Smooth muscle cell (in vitro differentiated cells): Measurements from ENCODE around the gene KIF5C. TPM values are rescaled to one million over a fixed set of nuclear protein-coding genes. Genes with fewer than 3 reads are reported as not detected.
A peak's percentile ranks its signal among the peaks of the same experiment; 100 is the strongest.

ENCODE experiments used
- DNase-seq: peaks from one replicate; lab custom pipeline; 2025; ENCODE audit not compliant: unreplicated experiment; lab: John Stamatoyannopoulos, UW
- H2AFZ ChIP-seq: fragments of 200-600 bp; sonication (generic); 2 replicates; pipeline ENCODE4 v1.6.0; 2016; ENCODE audit warnings: antibody characterized with exemption, low read depth, mild to moderate bottlenecking
- H3F3A ChIP-seq: fragments of 200-600 bp; sonication (generic); 2 replicates; pipeline ENCODE4 v1.6.0; 2017; ENCODE audit warnings: antibody characterized with exemption, low read depth
- H3K27ac ChIP-seq: fragments of 200-600 bp; sonication (generic); 2 replicates; pipeline ENCODE4 v1.5.1; 2016; ENCODE audit warnings: low read depth, mild to moderate bottlenecking
- H3K27me3 ChIP-seq: fragments of 200-600 bp; sonication (generic); 2 replicates; pipeline ENCODE4 v1.6.1; 2016; ENCODE audit warnings: low read depth, mild to moderate bottlenecking
- H3K36me3 ChIP-seq: fragments of 200-600 bp; sonication (generic); 2 replicates; pipeline ENCODE4 v1.5.1; 2016; ENCODE audit warnings: low read depth
- H3K4me1 ChIP-seq: fragments of 200-600 bp; sonication (generic); 2 replicates; pipeline ENCODE4 v1.5.1; 2016; ENCODE audit warnings: low read depth
- H3K4me2 ChIP-seq: fragments of 200-600 bp; sonication (generic); 2 replicates; pipeline ENCODE4 v1.6.0; 2016; ENCODE audit warnings: mild to moderate bottlenecking
- H3K4me3 ChIP-seq: fragments of 200-600 bp; sonication (generic); 2 replicates; pipeline ENCODE4 v1.5.1; 2016; ENCODE audit warnings: mild to moderate bottlenecking
- H3K79me2 ChIP-seq: fragments of 200-600 bp; sonication (generic); 2 replicates; pipeline ENCODE4 v1.6.0; 2016; ENCODE audit warnings: low read depth, mild to moderate bottlenecking
- H3K9ac ChIP-seq: fragments of 200-600 bp; sonication (generic); 2 replicates; pipeline ENCODE4 v1.6.0; 2016; ENCODE audit warnings: low read depth
- H3K9me3 ChIP-seq: fragments of 200-600 bp; sonication (generic); replicated peaks from 2 replicates; pipeline ENCODE4 v1.5.1; 2016; ENCODE audit warnings: low read depth
- H4K20me1 ChIP-seq: fragments of 200-600 bp; sonication (generic); 2 replicates; pipeline ENCODE4 v1.6.0; 2016; ENCODE audit warnings: low read depth
- WGBS: methylation state at CpG from one replicate; pipeline ENCODE4 v1.1.7; 2016; ENCODE audit warnings: low lambda C conversion rate; 5-methylcytosine and 5-hydroxymethylcytosine counted together
- polyA plus RNA-seq: library from polyadenylated mRNA; unstranded; fragments of >200 nt; fragmentation: Nextera tagmentation; extraction: Ambion mirVana; gene quantifications from 2 replicates; pipeline ENCODE4 v1.2.1, GENCODE V29; 2016
- total RNA-seq: library from RNA; depleted of rRNA; stranded (reverse); fragments of >200 nt; gene quantifications from 2 replicates; pipeline ENCODE4 v1.2.3, GENCODE V29; 2014
- TF ChIP-seq, protein P1 (sequence below): fragments of 200-600 bp; sonication (generic); IDR thresholded peaks from 2 replicates; pipeline ENCODE4 v1.5.1; 2017; ENCODE audit warnings: borderline replicate concordance, mild to moderate bottlenecking, antibody characterized with exemption; ENCODE audit not compliant: insufficient read depth, poor library complexity, severe bottlenecking

The KIF5C gene
- total and polyA plus RNA-seq, 2 experiments from 2014 or later = 0.09 to 1.4 TPM

- TF ChIP-seq, protein P1, sequence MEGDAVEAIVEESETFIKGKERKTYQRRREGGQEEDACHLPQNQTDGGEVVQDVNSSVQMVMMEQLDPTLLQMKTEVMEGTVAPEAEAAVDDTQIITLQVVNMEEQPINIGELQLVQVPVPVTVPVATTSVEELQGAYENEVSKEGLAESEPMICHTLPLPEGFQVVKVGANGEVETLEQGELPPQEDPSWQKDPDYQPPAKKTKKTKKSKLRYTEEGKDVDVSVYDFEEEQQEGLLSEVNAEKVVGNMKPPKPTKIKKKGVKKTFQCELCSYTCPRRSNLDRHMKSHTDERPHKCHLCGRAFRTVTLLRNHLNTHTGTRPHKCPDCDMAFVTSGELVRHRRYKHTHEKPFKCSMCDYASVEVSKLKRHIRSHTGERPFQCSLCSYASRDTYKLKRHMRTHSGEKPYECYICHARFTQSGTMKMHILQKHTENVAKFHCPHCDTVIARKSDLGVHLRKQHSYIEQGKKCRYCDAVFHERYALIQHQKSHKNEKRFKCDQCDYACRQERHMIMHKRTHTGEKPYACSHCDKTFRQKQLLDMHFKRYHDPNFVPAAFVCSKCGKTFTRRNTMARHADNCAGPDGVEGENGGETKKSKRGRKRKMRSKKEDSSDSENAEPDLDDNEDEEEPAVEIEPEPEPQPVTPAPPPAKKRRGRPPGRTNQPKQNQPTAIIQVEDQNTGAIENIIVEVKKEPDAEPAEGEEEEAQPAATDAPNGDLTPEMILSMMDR = no peak
- no peak overlapping the region for H3K4me3 ChIP-seq
- H3K27me3 ChIP-seq = peaks cover under 1% of the 10 kb centered on the region
- H3K4me1 ChIP-seq = no peaks in the 10 kb centered on the region
- no peak overlapping the region for H2AFZ ChIP-seq
- H4K20me1 ChIP-seq = no peaks in the 10 kb centered on the region
- DNase-seq = no peak
- no peak overlapping the region for H3K4me2 ChIP-seq
- H3K27ac ChIP-seq = peak overlapping the region; percentile 17
- no peak overlapping the region for H3K9ac ChIP-seq
- no peaks in the 10 kb centered on the region for H3F3A ChIP-seq
- WGBS = 80% methylated on average over 6 of the region's 6 CpGs
- peaks cover 7% of the 10 kb centered on the region for H3K9me3 ChIP-seq
- no peaks in the 10 kb centered on the region for H3K36me3 ChIP-seq
- H3K79me2 ChIP-seq = peaks cover 18% of the 10 kb centered on the region
Measured at GRCh38 chr2:149050188-149050587, 175.2 kb downstream of the KIF5C start.

- Histone ChIP-seq H3K9ac (no peak overlapping the region), H3F3A (no peaks in the 10 kb centered on the region), H3K79me2 (no peaks in the 10 kb centered on the region), H3K9me3 (no peaks in the 10 kb centered on the region), H3K27ac (no peak overlapping the region), H3K4me3 (no peak overlapping the region), H2AFZ (no peak overlapping the region), H3K36me3 (no peaks in the 10 kb centered on the region), H3K4me1 (no peaks in the 10 kb centered on the region), H3K4me2 (no peak overlapping the region), H4K20me1 (no peaks in the 10 kb centered on the region), H3K27me3 (peaks cover 5% of the 10 kb centered on the region)
- TF ChIP-seq, protein P1 = no peak
- WGBS = 74% methylated on average over 1 of the region's 1 CpG
- no peak for DNase-seq
Measured at GRCh38 chr2:149055751-149056150, 180.7 kb downstream of the KIF5C start.

GRCh38 chr2:149056541-149057255, 181.7 kb downstream of the KIF5C start:
- no peak overlapping the region for H3K9ac ChIP-seq
- no peak for DNase-seq
- no peak overlapping the region for H3K4me2 ChIP-seq
- TF ChIP-seq, protein P1 = no peak
- H4K20me1 ChIP-seq = no peaks in the 10 kb centered on the region
- no peaks in the 10 kb centered on the region for H3F3A ChIP-seq
- no peak overlapping the region for H2AFZ ChIP-seq
- H3K27me3 ChIP-seq = peaks cover 7% of the 10 kb centered on the region
- no peak overlapping the region for H3K27ac ChIP-seq
- H3K36me3 ChIP-seq = no peaks in the 10 kb centered on the region
- whole genome bisulfite sequencing = 85% methylated on average over 6 of the region's 6 CpGs
- no peak overlapping the region for H3K4me3 ChIP-seq
- H3K79me2 ChIP-seq = no peaks in the 10 kb centered on the region
- H3K4me1 ChIP-seq = no peaks in the 10 kb centered on the region
- H3K9me3 ChIP-seq = no peaks in the 10 kb centered on the region

DNA sequence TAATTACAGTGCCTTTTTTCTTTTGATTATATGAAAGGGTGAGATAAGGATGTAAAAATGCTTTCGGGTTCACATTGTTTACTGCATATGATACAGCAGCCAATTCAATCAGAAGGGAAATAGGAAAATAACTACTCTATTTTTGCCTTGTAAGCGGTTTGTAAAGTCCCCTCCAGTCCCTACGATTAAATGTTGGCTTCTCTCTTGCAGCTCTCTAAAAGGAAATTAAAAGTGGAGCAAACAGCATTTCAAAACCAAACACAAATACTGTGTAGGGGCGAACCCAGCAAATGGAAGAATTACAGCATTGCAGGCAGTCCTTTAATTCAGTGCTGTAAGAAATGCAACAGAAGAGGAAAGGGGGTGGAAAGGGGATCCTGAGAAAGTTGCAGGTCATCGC, 182.4 kb downstream of the KIF5C start:
- WGBS = 87% methylated on average over 5 of the region's 5 CpGs
- H3K79me2 ChIP-seq = no peaks in the 10 kb centered on the region

More for the DNA sequence above, 182.4 kb downstream of the KIF5C start:
- TF ChIP-seq, protein P1 = no peak
- Histone ChIP-seq H3K4me2 (no peak overlapping the region), H3K4me1 (no peaks in the 10 kb centered on the region), H3K27ac (no peak overlapping the region), H3K9ac (no peak overlapping the region), H3F3A (no peaks in the 10 kb centered on the region), H3K4me3 (no peak overlapping the region), H3K36me3 (no peaks in the 10 kb centered on the region), H3K27me3 (peaks cover 7% of the 10 kb centered on the region), H2AFZ (no peak overlapping the region), H4K20me1 (no peaks in the 10 kb centered on the region), H3K9me3 (no peaks in the 10 kb centered on the region)
- no peak for DNase-seq
